Nucleus accumbens (tissue), 56 donors: ENCODE measurements around the gene HDAC9.
"Not testable (repeated sequence)": the region's sequence is repeated elsewhere in the genome, so short reads cannot be mapped to it uniquely, and the experiment has no call there.

Experiments
- DNase-seq, 56 donors: peaks; one replicate each; lab custom pipeline; 2025; lab: John Stamatoyannopoulos, UW

The HDAC9 gene

GRCh38 chr7:18913106-18913505, 417.6 kb downstream of the HDAC9 start:
- no peak for DNase-seq

- DNase-seq = no peak
Measured at GRCh38 chr7:18916826-18917225, 421.3 kb downstream of the HDAC9 start.

GRCh38 chr7:18927134-18927533, 431.6 kb downstream of the HDAC9 start:
- no peak for DNase-seq

GRCh38 chr7:18936265-18936664, 440.7 kb downstream of the HDAC9 start:
- DNase-seq = no peak

GRCh38 chr7:18939771-18940592, 444.4 kb downstream of the HDAC9 start:
- DNase-seq = no peak

- no peak for DNase-seq
Measured at GRCh38 chr7:18940593-18941134, 445.1 kb downstream of the HDAC9 start.

GRCh38 chr7:18941207-18941606, 445.7 kb downstream of the HDAC9 start:
- no peak for DNase-seq

GRCh38 chr7:18948521-18948920, 453.0 kb downstream of the HDAC9 start:
- DNase-seq = no peak

GRCh38 chr7:18952846-18953245, 457.3 kb downstream of the HDAC9 start:
- DNase-seq = no peak

- no peak for DNase-seq
Measured at GRCh38 chr7:18958627-18959026, 463.1 kb downstream of the HDAC9 start.

GRCh38 chr7:18960725-18961124, 465.2 kb downstream of the HDAC9 start:
- no peak for DNase-seq

- no peak for DNase-seq
Measured at GRCh38 chr7:18962031-18962430, 466.5 kb downstream of the HDAC9 start.

- DNase-seq = no peak
Measured at GRCh38 chr7:18965657-18966056, 470.1 kb downstream of the HDAC9 start.

GRCh38 chr7:18967755-18968154, 472.2 kb downstream of the HDAC9 start:
- not testable (repeated sequence) for DNase-seq

- DNase-seq = no peak
Measured at GRCh38 chr7:18971839-18972238, 476.3 kb downstream of the HDAC9 start.

- no peak for DNase-seq
Measured at GRCh38 chr7:18974803-18975202, 479.3 kb downstream of the HDAC9 start.

- DNase-seq = no peak
Measured at GRCh38 chr7:18975276-18975675, 479.7 kb downstream of the HDAC9 start.

GRCh38 chr7:18975689-18976280, 480.2 kb downstream of the HDAC9 start:
- no peak for DNase-seq

- DNase-seq = no peak
Measured at GRCh38 chr7:18976715-18977471, 481.3 kb downstream of the HDAC9 start.

GRCh38 chr7:18978108-18978495, 482.6 kb downstream of the HDAC9 start:
- no peak for DNase-seq

GRCh38 chr7:18990700-18991099, 495.2 kb downstream of the HDAC9 start:
- DNase-seq = not testable (repeated sequence)
